ENCODE measurements around the gene EIF1. TPM values are rescaled to one million over a fixed set of nuclear protein-coding genes. Genes with fewer than 3 reads are reported as not detected.

EIF1 gene
- total RNA-seq, 1 experiment from 2014 or later = 1,082 TPM

GRCh38 chr17:41695954-41696757 is 7.5 kb downstream of the EIF1 start:
- RAD21 ChIA-PET (ENCODE audit: low non-redundant PET in 1 of 2, low total read pairs in 2 of 2, uncharacterized antibody in 2 of 2, unreplicated experiment in 2 of 2) = no interaction called here
- no peak overlapping the region for H3K27ac ChIP-seq (ENCODE audit: low read depth, low read length)
- no peaks in the 10 kb centered on the region for H3K9me3 ChIP-seq (ENCODE audit: control insufficient read depth in 1 of 2, insufficient read depth in 1 of 2, low read depth in 1 of 2, low read length in 2 of 2)
- intact Hi-C loops (cut with micrococcal nuclease) = no loop called here
- H2AFZ ChIP-seq (ENCODE audit: low read depth, low read length, poor library complexity, severe bottlenecking) = no peak overlapping the region
- H3K4me3 ChIP-seq (replicated peaks in 1 of 2; ENCODE audit: low read depth in 1 of 2, low read length in 2 of 2) = no peak overlapping the region
- H3K9me2 ChIP-seq (ENCODE audit: insufficient read depth) = no peaks in the 10 kb centered on the region
- peaks cover 12 to 18% of the 10 kb centered on the region in 2 experiments; a peak in 3 of 4 replicates for H3K36me3 ChIP-seq (ENCODE audit: control insufficient read depth in 1 of 2, insufficient read depth in 2 of 2, low read length in 2 of 2)
- POLR2A ChIA-PET = interaction anchor here (0.6 to 0.7 kb wide), 3 partner anchors 12 to 34 kb away, joined by 3 to 4 read pairs (median 3); no protein-coding TSS in a partner anchor
- H3K27me3 ChIP-seq (ENCODE audit: insufficient read depth, low read length) = no peaks in the 10 kb centered on the region
- CTCF ChIA-PET = interaction anchor here (0.7 to 1.8 kb wide), 12 partner anchors 10 to 840 kb away, joined by 3 to 27 read pairs (median 4); partner anchors contain the start of genes GAST, JUP and NAGLU
- no peak overlapping the region for H3K9ac ChIP-seq (ENCODE audit: low read length)
- ATAC-seq (peak; percentile 51), DNase-seq (ENCODE audit: low read depth, low spot score) (peak; percentile 53)
- TF ChIP-seq RAD21 (IDR thresholded peaks at IDR 0.05; ENCODE audit: low read depth) (peak; percentile 52), EZH2 (IDR thresholded peaks at IDR 0.05) (no peak), ZNF274 (IDR thresholded peaks at IDR 0.05; ENCODE audit: low read depth, low read length) (no peak)
- TF ChIP-seq, protein P1, sequence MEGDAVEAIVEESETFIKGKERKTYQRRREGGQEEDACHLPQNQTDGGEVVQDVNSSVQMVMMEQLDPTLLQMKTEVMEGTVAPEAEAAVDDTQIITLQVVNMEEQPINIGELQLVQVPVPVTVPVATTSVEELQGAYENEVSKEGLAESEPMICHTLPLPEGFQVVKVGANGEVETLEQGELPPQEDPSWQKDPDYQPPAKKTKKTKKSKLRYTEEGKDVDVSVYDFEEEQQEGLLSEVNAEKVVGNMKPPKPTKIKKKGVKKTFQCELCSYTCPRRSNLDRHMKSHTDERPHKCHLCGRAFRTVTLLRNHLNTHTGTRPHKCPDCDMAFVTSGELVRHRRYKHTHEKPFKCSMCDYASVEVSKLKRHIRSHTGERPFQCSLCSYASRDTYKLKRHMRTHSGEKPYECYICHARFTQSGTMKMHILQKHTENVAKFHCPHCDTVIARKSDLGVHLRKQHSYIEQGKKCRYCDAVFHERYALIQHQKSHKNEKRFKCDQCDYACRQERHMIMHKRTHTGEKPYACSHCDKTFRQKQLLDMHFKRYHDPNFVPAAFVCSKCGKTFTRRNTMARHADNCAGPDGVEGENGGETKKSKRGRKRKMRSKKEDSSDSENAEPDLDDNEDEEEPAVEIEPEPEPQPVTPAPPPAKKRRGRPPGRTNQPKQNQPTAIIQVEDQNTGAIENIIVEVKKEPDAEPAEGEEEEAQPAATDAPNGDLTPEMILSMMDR (IDR thresholded peaks at IDR 0.05 in 2 of 3, conservative IDR thresholded peaks at IDR 0.05 in 1 of 3; ENCODE audit: borderline replicate concordance in 1 of 3, insufficient read depth in 1 of 3, low read depth in 2 of 3, low read length in 2 of 3) = peak; percentile 53 to 84 (median 80); a peak in 5 of 6 replicates
- no peak overlapping the region for H3K4me2 ChIP-seq (ENCODE audit: low read length)
- H3K4me1 ChIP-seq (ENCODE audit: control insufficient read depth in 1 of 2, insufficient read depth in 2 of 2, low read length in 2 of 2) = no peaks in the 10 kb centered on the region
- peaks cover 3% of the 10 kb centered on the region; the same call in 1 of the 2 replicates for H4K20me1 ChIP-seq (ENCODE audit: insufficient read depth)
- H3K79me2 ChIP-seq (ENCODE audit: insufficient read depth, low read length) = peaks cover 3% of the 10 kb centered on the region; the same call in 1 of the 2 replicates
- no TSS peak for BruUV-seq (replicated peaks)

Data from HCT116 (cell line).